ENCODE results near the gene PDE9A.

GRCh38 chr21:42624936-42625335 is 28.5 kb upstream of the PDE9A start:
- TF ChIP-seq CTCF (IDR thresholded peaks at IDR 0.05) (no peak), POLR2AphosphoS5 (IDR thresholded peaks at IDR 0.05) (no peak)

All from esophagus muscularis mucosa (tissue), 3 donors.